ENCODE results near the gene CYTH3.

CYTH3 gene

DNA sequence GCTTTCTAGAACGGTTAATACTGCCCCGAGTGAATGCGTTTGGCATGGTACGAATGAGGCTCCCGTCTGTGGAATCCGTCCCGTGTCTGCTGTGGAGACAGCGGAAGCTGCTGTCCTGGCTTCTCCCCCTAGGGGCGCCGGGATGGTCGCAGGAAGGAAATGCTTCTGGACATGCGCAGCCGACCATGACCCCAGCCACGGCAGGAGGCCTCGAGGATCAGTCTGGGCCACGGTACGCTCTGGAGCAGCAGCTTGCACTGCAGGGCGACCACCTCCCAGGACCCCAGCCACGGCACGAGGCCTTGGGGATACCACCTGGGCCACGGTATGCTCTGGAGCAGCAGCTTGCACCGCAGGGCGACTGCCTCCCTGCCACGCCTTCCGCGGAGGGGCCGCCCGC, 107.9 kb downstream of the CYTH3 start:
- no peak for TF ChIP-seq EGR1 (IDR thresholded peaks at IDR 0.05)

DNA sequence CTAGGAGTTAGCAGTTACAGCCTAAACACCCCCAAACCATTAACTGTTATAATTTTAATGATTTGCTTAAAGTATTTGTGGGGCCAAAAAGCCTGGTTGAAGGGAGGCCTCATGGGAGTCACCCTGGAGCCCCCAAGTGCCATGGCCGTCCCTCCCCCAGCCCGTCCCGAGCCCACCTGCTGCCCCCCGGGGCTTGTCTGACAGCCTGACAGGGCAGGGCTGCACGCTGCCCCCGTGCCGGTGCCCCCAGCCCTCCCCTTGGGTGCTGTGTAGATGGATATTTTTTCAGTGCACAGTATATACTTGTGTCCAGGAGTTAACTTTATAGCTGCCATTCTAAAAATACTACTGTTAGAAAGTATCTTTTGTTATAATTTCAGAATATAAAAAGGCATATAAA, 108.4 kb downstream of the CYTH3 start:
- TF ChIP-seq MAX (IDR thresholded peaks at IDR 0.05) (no peak), EP300 (IDR thresholded peaks at IDR 0.05; ENCODE audit: borderline replicate concordance) (no peak), CEBPB (IDR thresholded peaks at IDR 0.05) (no peak), TAF1 (IDR thresholded peaks at IDR 0.05; ENCODE audit: low read depth) (no peak), RAD21 (IDR thresholded peaks at IDR 0.05; ENCODE audit: low read depth) (no peak), ZBTB7A (IDR thresholded peaks at IDR 0.05; ENCODE audit: low read depth) (no peak), YY1 (IDR thresholded peaks at IDR 0.05; ENCODE audit: low read depth) (no peak), TCF12 (IDR thresholded peaks at IDR 0.05; ENCODE audit: low read depth) (no peak), FOXM1 (IDR thresholded peaks at IDR 0.05; ENCODE audit: borderline replicate concordance, low read depth) (no peak), NFIC (IDR thresholded peaks at IDR 0.05) (no peak), TEAD4 (IDR thresholded peaks at IDR 0.05) (no peak), USF1 (IDR thresholded peaks at IDR 0.05) (no peak), CREB1 (IDR thresholded peaks at IDR 0.05; ENCODE audit: low read depth) (no peak), EGR1 (IDR thresholded peaks at IDR 0.05) (no peak), REST (IDR thresholded peaks at IDR 0.05; ENCODE audit: low read depth) (no peak)

DNA sequence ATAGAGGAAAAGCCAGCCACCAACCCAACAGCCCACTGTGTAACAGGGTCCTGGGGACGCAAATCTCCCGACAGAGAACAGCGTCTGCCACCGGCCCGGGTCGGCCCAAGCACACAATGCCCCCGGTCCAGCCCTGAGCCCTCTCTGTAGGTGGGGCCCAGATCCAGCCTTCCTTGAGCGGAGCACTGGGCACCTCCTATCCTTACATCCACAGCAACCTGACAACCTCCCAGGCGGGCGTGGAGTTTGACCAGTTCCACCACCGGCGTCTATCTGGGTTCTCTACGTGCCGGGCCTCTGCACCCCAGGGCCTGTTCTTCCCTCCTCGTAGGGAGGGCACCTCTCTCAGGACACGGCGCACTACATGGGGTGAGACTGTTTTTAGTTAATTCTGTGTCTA, 109.0 kb downstream of the CYTH3 start:
- no peak for TF ChIP-seq MAX (IDR thresholded peaks at IDR 0.05)
- TF ChIP-seq ZBTB7A (IDR thresholded peaks at IDR 0.05; ENCODE audit: low read depth) = no peak
- no peak for TF ChIP-seq EP300 (IDR thresholded peaks at IDR 0.05; ENCODE audit: borderline replicate concordance)
- TF ChIP-seq FOXM1 (IDR thresholded peaks at IDR 0.05; ENCODE audit: borderline replicate concordance, low read depth) = no peak
- no peak for TF ChIP-seq TCF12 (IDR thresholded peaks at IDR 0.05; ENCODE audit: low read depth)
- TF ChIP-seq REST (IDR thresholded peaks at IDR 0.05; ENCODE audit: low read depth) = no peak
- TF ChIP-seq NFIC (IDR thresholded peaks at IDR 0.05) = no peak
- TF ChIP-seq CREB1 (IDR thresholded peaks at IDR 0.05; ENCODE audit: low read depth) = no peak
- no peak for TF ChIP-seq CEBPB (IDR thresholded peaks at IDR 0.05)

GRCh38 chr7:6162650-6163366, 109.6 kb downstream of the CYTH3 start:
- no peak for TF ChIP-seq RAD21 (IDR thresholded peaks at IDR 0.05; ENCODE audit: low read depth)
- TF ChIP-seq TCF12 (IDR thresholded peaks at IDR 0.05; ENCODE audit: low read depth) = no peak
- no peak for TF ChIP-seq USF1 (IDR thresholded peaks at IDR 0.05)
- no peak for TF ChIP-seq YY1 (IDR thresholded peaks at IDR 0.05; ENCODE audit: low read depth)
- no peak for TF ChIP-seq CREB1 (IDR thresholded peaks at IDR 0.05; ENCODE audit: low read depth)
- no peak for TF ChIP-seq TAF1 (IDR thresholded peaks at IDR 0.05; ENCODE audit: low read depth)
- no peak for TF ChIP-seq FOXM1 (IDR thresholded peaks at IDR 0.05; ENCODE audit: borderline replicate concordance, low read depth)
- TF ChIP-seq MAX (IDR thresholded peaks at IDR 0.05) = no peak
- no peak for TF ChIP-seq ZBTB7A (IDR thresholded peaks at IDR 0.05; ENCODE audit: low read depth)
- TF ChIP-seq EGR1 (IDR thresholded peaks at IDR 0.05) = no peak
- TF ChIP-seq REST (IDR thresholded peaks at IDR 0.05; ENCODE audit: low read depth) = no peak
- TF ChIP-seq NFIC (IDR thresholded peaks at IDR 0.05) = no peak
- no peak for TF ChIP-seq CEBPB (IDR thresholded peaks at IDR 0.05)
- TF ChIP-seq EP300 (IDR thresholded peaks at IDR 0.05; ENCODE audit: borderline replicate concordance) = no peak
- TF ChIP-seq TEAD4 (IDR thresholded peaks at IDR 0.05) = no peak

Measured in Ishikawa (cell line).